HG03196 (cell line): ENCODE measurements around the gene CEMP1.

Source experiments
- ATAC-seq: cut with Tn5 transposase; IDR thresholded peaks from one replicate; pipeline ENCODE4 v1.9.1; 2021; ENCODE audit not compliant: unreplicated experiment

CEMP1 gene

DNA sequence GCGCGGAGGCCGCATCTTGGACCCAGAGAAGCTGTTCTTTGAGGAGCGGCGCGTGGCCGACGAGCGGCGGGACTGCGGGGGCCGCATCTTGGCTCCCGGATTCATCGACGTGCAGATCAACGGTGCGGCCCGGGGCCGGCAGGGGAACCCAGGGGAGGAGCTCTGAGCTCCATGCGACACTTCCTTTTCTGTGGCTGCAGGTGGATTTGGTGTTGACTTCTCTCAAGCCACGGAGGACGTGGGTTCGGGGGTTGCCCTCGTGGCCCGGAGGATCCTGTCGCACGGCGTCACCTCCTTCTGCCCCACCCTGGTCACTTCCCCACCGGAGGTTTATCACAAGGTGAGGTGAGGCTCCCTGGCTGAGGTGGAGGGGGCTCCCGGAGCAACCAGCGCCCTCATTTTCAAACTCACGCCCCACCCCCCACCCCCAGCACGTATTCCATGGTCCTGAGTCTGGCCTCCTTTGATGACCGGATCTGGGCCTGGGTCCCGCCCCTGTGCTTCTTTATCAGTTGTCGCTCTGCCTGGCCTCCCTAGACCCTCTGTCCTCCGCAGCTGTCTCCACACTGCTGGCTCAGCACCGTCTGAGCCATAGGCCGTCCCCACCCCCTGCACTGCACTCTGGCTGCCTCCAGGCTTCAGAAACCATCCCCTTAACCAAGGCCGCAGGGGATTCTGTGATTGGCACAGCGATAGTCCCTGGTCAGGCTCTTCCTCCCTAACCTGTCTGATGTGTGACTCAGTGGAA is 10.2 kb downstream of the CEMP1 start:
- no peak for ATAC-seq

GRCh38 chr16:2520097-2520783 is 11.0 kb downstream of the CEMP1 start, which contains the start of gene AMDHD2:
TSS of gene AMDHD2 (plus strand) at chr16:2520371. CDS start at chr16:2520459, 88 bp downstream.
- no peak for ATAC-seq

- no peak for ATAC-seq
Measured at GRCh38 chr16:2519711-2520080, 11.5 kb downstream of the CEMP1 start.

DNA sequence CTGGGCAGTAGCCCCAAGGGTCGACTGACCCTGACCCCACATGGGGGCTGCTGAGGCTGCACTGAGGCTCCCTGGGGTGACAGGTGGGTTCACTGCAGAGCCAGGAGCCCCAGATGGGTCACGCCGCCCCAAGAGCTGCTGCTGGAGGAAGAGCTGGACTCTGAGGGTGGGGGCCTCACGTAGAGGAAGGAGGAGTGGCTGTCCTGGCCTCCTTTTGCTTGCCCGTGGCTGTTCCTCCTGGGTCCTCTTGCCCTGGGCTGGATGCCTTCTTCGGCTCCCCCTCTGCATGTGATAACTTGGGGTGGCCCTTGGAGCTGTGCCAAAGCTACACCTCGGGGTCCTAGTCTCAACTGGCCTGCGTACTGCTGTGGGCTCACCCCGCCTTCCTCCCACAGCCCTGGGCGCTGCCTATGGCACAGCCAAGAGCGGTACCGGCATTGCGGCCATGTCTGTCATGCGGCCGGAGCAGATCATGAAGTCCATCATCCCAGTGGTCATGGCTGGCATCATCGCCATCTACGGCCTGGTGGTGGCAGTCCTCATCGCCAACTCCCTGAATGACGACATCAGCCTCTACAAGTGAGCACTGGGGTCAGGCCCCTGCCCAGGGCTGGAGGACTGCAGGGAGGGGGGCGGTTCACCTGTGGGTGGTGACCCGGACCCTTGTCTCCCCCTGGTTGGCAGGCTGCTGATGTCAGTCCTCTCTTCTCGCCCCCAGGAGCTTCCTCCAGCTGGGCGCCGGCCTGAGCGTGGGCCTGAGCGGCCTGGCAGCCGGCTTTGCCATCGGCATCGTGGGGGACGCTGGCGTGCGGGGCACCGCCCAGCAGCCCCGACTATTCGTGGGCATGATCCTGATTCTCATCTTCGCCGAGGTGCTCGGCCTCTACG is 12.1 kb downstream of the CEMP1 start:
- ATAC-seq, result no peak

DNA sequence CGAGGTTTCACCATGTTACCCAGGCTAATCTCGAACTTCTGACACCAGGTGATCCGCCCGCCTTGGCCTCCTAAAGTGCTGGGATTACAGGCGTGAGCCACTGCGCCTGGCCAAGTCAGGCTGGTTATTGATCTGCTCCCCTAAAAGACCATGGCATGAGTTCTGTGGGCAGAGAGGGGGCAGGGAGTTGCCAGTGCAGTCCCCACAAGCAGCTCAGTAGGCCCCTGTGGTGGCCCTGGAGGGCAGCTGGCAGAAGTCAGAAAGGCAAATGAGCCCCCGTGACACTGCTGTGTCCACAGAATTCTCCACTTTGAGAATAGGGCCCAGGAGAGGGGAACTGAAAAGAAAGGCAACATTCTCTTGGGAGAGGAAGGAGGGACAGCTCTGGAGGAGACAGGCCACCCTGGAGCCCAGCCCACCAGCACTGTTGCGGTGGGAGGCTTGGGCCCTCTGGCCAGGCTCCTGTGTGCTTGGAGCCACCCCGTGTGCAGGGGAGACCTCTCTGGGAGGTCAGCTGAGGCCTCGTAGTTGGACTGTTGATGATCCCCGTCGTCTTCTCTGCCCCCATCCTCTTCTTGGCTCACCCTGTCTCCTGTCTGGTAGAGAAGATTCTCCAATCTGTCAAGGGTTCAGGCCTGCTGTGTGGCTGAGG is 13.1 kb downstream of the CEMP1 start:
- no peak for ATAC-seq

- ATAC-seq, result no peak
Measured at GRCh38 chr16:2516391-2517240, 14.6 kb downstream of the CEMP1 start.

DNA sequence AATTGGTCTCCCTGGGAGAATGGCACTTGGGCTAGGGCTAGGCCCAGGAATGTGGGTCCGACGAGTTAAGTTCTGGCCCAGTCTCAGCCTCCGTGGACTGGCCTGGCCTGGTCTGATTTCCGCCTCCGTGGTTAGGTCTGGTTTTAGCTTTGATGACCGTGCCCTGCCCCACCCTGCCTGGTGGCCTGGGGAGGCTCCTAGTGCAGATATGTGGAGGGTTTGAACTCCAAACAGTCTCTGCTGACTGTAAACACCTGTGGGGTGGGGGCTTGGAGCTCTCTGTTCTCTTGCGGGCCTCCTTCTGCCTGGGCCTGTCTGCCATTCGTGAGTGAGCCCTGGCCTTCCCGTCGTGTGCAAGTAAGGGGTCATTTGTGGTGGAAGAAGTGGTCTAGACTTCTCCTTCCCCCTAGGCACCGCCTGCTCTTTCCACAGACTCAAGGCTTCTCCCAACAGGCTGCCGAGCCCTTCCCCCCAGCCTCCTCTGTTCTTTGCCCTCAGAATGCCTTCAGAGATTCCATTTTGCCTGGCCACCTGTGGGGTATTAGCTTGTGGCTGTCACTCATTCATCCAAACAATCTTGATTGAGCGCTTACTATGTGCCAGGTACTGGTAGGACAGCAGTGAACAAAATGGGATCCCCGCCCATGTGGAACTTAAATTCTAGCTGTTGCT is 15.9 kb downstream of the CEMP1 start:
- ATAC-seq, result no peak

GRCh38 chr16:2514333-2515179 is 16.7 kb downstream of the CEMP1 start:
- ATAC-seq, result no peak

DNA sequence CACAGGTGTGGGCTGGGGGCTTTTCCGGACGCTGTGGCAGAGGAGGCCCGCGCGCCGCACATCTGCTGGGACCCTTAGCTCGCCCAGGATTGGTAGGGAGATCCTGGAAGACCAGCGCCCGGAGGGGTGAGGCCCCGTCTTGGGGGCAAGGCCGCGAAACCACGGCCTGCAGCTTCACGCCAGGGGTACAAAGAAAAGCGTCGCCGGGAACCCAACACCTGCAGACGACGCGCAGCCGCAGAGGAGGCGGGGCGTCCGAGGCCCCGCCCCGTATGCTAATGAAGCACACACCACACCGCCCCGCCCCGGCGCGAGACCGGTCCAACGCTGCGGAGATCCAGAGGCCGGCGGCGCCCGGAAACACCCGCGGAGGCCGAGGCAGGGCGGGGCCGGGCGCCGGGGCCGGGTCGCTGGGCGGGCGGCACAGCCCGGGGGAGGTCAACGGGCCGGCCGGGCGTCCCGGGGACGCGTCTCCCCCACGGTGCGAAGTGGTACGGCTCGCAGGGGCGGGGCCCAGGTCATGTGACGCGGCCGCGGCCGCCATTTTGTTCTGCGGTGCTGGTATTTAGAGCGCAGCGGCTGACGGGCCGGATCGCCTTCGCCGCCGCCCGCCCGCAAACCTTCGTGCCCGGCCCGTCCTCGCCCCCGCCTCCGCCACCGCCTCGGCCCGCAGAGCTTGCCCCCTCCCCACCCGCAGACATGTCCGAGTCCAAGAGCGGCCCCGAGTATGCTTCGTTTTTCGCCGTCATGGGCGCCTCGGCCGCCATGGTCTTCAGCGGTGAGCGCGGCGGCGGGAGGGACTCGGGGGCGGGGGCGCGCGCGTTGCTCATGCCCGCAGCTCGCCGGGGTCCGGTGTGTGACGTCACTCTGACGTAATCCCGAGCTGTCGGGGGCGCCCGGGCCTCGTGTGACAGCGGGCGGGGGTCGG is 17.5 kb downstream of the CEMP1 start, which contains the start of gene ATP6V0C:
Gene ATP6V0C, plus strand, starts transcription at position 548 of the 928 bp plus-strand sequence. Its CDS starts 152 bp downstream, at position 700.
- ATAC-seq, result peak; percentile 59

- ATAC-seq, result no peak
Measured at GRCh38 chr16:2512735-2513404, 18.3 kb downstream of the CEMP1 start.

- no peak for ATAC-seq
Measured at GRCh38 chr16:2511996-2512734, 19.0 kb downstream of the CEMP1 start.

DNA sequence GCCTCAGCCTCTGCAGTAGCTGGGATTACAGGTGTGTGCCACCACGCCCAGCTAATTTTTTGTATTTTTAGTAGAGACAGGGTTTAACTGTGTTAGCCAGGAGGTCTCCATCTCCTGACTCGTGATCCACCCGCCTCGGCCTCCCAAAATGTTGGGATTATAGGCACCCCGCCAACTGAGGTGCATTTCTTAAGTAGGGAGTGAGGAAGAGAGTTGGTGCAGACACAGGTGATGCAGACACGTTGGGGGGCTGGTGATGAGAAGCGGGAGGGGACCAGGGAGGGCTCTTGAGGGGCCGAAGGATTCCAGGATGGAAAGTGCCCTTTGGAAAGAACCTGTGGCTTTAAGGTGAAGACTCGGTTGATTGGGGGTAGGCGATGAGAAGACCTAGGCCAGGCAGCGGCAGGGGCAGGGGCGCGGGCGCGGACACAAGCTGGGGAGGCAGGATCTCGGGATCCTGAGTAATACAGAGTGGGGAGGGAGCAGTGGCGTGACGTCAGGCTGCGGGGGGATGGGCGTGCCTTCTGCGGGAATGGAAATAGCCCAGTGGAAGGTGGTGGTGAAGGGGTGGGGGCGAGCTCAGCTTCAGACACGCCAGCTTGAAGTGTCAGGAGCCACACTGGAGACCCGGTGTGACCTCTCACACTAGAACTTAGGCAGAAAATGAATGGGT is 19.9 kb downstream of the CEMP1 start:
- no peak for ATAC-seq

GRCh38 chr16:2508722-2509400 is 22.3 kb downstream of the CEMP1 start:
- ATAC-seq, result no peak

- no peak for ATAC-seq
Measured at GRCh38 chr16:2507665-2508064, 23.5 kb downstream of the CEMP1 start.

- no peak for ATAC-seq
Measured at GRCh38 chr16:2507052-2507659, 24.1 kb downstream of the CEMP1 start.
